OCI-M2 (cell line): ENCODE results near the gene ZBTB43.

Experiments
- DNase-seq: peaks from one replicate; lab custom pipeline; 2025; ENCODE audit not compliant: unreplicated experiment; lab: John Stamatoyannopoulos, UW

ZBTB43 gene

DNA sequence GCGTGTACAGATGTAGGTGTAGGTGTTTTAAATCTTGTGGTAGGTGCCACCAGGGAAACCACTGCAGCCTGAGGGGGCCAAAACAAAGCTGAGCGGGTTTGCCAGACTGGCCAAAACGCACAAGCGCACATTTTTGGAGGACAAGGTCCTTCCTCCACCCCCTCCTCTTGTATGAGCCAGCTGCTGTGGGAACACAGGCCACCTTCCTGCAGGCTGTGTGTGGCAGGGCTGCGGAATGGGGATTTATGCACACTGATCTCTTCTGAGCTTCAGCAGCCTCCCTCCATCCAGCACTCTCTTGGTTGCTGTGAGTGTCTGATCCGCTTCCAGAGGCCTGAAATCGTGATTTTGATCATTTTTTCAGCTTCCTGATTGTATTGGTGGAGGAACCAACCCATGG, 22.4 kb downstream of the ZBTB43 start:
- no peak for DNase-seq

DNA sequence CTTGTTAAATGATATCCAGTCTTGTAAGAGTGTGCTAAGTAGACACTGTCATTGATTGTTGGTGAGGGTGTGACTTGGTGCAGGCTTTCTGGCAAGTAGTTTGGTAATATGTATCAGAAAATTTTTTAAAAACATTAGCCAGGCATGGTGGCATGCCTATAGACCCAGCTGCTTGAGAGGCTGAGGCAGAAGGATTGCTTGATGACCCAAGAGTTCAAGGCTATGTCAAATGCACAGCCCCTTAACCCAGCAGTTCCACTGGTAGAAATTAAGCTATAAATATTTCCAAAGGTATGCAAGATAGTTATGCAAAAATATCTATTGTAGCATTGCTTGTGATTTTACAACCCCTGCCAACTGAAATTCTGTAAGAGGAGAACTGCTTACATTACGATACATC, 24.2 kb downstream of the ZBTB43 start:
- DNase-seq = no peak

DNA sequence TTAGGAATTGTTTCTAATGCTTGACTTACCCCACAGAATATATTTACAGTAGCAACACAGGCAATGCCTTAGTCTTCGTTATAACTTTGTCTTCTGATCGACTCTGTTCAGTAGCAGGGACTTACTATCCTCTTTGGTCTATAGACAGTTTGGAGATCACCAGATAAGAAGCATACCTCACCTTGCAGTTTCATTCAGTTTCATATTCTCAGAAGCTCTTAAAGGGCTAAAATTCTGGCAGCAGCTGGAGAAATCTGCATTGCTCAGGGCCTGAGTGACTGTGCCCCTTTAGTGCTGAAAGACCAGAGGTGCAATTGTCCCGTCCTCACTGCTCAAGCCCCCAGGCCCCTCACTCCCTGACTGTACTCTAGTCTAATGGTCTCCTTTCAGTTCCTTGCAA, 26.0 kb downstream of the ZBTB43 start:
- no peak for DNase-seq

DNA sequence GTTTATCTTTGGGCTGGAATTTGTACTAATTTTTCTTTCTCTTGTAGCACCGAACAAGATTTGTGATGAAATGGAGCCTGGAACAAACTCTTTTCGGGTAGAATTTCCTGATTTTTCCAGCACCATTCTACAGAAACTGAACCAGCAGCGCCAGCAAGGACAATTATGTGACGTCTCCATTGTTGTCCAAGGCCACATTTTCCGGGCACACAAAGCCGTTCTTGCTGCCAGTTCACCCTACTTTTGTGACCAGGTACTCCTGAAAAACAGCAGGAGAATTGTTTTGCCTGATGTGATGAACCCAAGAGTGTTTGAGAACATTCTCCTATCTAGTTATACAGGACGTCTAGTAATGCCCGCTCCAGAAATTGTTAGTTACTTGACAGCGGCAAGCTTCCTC, 27.6 kb downstream of the ZBTB43 start:
- DNase-seq = no peak

DNA sequence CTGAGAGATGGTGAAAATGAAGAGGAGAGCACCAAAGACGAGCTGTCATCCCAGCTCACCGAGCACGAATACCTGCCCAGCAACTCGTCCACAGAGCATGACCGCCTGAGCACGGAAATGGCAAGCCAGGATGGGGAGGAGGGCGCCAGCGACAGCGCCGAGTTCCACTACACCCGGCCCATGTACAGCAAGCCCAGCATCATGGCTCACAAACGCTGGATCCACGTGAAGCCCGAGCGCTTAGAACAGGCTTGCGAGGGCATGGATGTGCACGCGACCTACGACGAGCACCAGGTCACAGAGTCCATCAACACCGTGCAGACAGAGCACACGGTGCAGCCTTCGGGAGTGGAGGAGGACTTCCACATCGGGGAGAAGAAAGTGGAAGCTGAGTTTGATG, 28.2 kb downstream of the ZBTB43 start:
- DNase-seq = no peak

DNA sequence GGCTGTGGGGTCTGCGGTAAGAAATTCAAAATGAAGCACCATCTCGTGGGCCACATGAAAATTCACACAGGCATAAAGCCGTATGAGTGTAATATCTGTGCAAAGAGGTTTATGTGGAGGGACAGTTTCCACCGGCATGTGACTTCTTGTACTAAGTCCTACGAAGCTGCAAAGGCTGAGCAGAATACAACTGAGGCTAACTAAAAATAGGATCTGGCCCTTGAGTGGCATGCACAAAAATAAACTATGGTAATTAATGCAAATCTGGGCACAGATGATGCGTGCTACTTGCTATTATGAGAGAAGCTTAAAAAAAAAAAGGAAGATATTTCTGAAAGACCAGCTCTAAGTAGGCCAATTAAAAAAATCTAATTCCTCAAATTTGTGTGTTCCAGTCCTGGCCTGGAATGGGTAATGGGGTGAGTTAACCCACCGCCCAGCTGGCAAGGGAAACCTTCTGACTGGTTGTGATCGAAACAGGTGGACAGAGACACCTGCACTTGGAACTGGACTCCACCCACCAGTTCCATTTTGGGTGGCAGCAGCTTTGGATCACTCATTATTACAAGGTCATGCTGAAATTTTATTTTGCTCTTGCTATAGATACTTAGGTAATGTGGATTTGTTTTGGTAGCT, 29.0 kb downstream of the ZBTB43 start:
- no peak for DNase-seq

DNA sequence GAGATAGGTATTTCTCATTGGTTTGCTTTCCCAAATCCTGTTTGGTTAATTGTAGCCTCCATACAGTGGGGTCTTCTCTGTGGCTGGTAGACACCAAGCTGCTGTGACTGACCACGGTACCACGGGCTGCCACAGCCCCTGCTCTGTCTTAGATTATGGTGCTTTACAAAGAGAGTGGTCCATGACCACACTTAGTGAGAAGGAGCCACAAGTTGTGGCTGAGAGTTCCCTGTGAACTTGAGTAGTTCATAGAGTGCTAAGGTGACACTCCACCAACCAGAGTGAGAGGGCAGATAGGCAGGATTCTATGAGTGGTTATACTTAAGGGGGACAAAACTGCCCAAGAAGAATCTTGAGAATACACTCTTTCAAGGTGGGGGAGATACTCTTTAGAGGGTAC, 29.8 kb downstream of the ZBTB43 start:
- no peak for DNase-seq

DNA sequence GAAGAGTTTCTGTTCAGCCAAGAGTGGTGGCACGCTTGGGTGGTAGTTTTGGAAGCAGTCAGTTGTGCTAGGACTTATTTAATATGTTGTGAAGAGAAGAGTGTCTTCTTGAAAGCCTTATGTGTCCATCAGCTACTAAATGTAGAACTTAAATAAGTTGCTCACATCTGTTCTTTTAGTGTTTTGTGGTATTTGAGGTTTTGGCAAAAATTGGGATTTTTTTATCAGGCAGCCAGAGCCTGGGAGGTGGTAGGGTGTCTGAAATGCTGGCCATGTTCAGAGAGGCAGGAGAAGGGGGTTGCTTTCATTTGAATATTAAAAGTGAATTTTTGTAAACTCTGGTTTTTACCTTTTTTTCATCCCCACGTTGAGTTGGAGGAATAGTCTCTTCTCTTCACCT, 31.4 kb downstream of the ZBTB43 start:
- DNase-seq = no peak

DNA sequence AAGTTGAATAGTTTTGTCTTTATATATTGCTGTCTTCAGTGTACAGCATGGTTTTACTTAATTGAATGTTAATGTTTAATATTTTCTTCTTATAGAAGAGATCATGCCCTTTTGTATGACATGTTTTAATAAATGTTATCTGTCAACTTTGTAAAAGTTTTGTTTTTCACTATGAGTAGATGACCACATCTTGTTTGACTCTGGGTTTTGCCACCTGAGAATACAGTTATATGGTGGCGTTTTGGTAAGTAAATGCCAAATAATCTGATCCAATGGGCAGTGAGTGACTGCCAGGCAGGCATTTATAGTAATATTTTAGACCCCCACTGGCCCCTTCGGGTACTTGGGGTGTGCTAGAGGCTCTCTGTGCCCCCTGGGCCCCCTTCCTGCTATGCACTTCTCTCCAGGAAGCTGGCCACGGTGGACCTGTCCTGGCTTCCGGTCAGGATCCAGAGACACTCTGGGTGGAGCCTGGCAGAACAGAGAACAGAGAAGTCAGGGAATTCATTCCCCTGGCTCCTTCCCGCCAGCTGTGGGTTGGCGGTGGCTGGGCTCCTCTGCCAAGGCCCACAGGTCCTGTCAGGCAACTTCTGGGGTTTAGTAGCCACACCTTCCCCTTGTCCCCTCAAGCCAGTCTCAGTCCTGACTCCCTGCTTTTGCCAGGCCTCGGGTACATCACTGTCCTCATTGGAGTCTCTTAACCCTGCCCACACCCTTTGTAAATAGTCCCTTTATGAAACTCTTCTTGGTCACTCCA, 33.4 kb downstream of the ZBTB43 start:
- DNase-seq = no peak

DNA sequence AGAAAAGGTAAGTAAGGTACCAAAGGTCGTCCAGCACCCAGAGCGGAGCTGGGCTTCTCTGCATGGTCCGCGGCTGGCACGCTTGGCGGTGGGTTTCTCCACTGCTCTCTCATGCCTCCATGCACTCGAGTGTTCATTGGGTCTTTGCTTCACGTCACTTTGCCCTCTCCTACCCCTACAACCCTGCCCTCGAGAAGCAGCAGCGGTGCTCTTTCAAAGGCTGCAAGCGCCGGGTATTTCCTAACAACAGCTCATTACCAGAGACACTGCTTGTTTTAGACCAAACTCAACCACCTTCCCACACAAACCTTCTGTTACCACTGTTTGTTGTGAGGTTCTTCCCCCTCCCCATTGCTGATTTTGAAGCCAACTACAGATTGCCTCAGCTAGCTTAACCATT, 34.1 kb downstream of the ZBTB43 start:
- DNase-seq = no peak

DNA sequence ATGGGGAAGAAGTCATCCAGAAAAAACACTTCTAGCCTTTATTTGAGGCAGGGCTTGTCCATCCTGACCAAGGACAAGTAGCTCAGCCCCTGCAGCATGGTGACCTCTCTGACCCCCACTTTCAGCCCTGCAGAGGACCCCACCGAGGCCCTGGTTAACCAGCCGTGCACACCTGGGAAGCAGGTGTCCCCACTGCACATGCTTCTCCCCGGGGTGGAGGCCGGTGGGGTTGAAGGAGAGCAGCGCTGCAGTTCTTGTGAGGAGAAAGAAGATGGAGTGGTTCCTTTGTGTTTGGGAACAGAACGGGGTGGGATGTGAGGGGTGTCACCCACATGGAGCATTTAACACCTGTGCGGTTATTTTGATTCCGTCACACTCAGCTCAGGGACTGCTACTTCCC, 34.5 kb downstream of the ZBTB43 start:
- DNase-seq = no peak

DNA sequence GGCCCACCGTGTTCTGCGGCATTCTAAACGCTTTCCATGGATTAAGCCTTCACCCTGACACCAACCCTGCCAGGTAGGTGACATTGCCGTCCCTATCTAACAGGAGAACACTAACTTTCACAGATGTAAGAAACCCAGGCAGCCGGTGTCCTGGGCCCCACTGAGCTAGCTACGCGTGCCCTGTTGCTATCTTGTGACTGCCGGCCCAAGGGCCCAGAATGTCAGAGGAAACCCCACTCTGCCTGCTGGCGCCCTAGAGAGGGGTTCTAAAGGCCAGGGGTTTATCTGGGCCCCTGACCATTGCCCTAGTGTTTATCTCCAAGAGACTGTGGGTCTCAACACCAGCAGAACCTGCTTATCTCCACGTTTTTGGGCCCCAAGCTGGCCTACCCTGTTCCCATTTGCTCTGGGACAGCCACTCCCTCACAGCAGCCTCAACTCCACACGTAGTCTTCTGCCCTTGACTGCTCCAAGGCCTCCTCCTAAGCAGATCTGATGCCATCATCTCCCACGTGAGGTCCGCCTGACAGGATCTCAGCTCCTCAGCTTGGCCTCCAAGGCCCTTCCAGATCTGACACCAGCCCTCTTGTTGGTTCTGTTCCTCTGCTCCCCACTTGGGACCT, 37.5 kb downstream of the ZBTB43 start:
- no peak for DNase-seq

DNA sequence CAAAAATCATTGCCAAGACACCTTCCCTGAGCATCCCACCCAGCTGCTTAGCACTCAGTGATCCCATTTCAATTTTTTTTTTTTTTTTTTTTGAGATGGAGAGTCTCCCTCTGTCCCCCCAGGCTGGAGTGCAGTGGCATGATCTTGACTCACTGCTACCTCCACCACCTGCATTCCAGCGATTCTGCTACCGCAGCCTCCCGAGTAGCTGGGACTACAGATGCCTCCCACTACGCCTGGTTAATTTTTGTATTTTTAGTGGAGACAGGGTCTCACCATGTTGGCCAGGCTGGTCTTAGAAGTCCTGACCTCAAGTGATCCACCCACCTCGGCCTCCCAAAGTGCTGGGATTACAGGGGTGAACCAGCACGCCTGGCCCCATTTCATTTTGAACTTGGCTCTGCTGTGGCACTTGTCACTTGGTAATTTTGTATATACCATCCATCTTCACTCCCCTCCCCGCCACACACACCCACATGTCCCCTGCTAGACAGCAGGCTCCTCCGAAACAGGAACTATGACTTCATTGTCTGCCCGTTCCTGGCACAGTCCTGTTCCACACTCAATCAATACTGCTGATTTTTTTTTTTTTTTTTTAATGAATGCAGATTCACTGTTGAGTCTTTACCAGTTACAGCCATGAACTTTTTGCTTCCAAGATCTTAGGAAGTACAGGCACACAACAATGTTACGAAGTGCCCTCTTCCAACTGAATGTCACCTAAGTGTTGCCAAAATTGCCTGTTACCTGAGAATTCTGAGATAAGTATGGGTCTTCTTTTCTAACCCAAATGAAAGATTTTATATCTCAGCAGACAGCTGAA, 38.3 kb downstream of the ZBTB43 start:
- DNase-seq = no peak

DNA sequence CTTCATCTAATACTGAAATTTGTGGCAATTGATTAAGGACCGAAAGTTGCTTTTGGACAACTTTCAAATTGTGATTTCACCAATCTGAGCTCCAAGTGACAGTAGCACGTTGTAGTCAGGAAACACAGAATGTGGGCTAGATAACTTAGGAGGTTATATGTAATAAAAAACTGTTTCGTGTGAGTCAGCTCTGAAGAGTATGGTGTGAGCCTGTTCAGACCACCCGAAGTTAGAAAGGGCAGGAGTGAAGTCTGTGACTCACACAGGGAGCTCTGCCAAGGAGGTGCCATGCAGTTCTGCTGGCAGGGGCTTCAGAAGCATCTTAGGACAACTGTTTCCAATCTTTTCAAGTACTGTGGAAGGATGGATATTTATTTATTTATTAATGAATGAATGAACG, 39.2 kb downstream of the ZBTB43 start:
- DNase-seq = no peak

DNA sequence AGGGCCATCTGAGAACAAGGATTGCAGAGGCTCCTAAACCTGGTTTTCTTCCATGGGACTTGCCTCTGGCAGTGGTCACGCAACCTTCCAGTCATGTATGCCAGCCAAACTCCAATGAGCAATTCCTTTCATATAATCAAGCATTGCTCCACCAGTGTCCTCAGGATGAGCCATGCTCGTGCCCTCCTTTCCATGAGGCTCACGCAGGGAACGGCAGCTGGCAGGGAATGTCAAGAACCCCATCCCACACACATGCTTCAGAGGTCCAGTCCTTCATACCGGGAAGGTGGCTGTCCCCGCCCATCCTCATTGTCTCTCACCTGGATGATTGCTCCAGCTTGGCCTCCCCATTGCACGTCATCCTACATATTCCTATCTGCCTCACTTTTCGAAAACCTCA, 42.2 kb downstream of the ZBTB43 start:
- DNase-seq = no peak

DNA sequence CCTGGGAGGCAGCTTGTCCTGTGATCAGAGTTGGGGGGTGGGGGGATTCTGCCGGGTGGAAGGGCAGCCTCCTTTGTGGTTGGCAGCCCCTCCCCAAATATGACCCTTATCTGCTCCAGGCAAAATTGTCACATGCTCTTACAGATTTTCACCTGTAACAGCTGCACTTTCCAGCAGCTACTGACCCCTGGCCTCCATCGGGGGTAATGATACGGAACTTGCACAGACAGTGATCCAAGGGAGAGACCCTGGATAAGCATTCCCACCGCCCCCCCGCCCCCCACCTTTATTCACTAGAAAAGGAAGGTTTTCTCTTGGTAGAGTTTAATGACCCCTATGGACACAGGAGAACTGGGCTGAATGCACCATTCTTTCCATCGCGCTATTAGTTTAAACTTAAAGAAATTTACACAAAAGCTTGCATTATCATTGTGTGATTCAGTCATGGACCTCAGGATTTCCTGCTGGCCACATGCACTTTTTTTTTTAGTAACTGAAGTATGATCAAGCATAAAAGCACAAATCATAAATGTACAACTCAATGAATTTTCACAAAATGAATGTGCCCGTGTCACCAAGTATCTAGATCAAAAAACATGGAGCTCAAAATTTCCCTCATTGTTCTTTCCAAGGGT, 44.9 kb downstream of the ZBTB43 start:
- no peak for DNase-seq

DNA sequence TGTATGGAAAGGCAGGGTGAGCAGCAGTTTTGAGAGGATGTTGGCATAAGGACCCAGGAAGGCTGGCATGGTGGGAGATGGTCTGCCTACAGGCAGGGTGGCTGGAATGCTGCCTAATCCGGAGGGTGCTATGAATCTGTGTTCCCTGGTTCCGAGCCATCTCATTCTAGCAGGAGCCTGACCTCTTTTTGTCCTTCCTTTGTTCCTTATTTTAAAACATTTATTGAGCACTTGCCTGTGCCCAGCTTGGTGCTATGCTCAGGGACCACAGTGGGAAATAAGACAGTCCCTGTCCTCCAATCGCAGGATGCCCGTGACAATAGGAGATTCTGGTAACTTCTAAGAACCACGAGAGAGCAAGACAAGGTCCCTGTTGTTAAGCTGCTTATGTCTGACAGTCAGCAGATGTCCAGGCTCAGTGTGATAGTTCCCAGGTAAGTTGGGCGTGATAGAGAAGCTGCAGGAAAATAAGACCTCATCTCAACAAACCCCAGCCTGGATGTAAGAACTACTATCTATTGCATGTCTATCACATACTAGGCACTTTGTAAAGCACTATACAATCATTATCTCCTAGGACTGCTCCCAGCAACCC, 46.5 kb downstream of the ZBTB43 start:
- no peak for DNase-seq

DNA sequence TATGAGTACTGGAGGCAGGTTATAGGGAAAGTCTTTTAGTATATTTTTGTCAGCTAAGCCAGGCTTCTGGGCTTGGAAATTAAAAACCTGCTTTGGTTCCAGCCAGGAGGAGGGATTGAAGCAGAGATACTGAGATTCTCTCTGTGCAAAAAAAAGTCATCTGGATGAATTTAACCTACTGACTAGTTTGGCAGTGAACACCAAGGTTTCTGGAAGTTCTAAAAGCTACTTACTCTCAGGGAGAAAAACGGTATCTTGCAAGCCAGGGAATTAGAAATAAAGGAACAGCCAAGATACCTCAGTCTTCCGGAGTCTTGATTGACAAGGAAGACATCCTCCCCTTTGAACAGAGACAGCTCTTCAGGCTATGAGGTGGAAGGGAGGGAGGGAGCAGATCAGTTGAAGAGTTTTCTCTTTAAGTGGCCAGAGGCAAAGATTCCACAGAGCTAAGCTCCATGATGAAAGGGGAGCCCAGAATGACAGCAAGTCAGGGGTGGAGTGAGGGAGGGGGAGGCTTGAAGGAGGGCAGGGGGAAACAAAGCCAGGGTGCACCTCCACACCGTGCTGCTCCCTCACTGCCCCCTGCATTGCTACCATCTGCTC, 47.3 kb downstream of the ZBTB43 start:
- no peak for DNase-seq

DNA sequence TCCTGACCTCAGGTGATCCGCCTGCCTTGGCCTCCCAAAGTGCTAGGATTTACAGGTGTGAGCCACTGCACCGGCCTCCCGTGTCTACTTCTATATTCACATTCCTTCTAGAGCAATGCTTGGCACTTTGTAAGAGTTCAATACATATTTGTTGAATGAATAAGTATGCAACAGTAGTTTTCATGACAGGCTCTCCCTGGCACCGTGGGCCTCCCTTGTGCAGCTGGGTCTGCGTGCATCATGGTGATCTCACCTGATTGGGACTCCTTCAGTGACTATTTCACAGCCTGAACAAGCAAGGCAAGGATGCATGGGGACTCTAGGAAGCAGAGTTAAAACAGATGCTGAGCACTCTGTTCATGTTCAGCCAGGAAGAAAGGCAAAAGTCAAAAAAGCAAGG, 48.8 kb downstream of the ZBTB43 start:
- no peak for DNase-seq

DNA sequence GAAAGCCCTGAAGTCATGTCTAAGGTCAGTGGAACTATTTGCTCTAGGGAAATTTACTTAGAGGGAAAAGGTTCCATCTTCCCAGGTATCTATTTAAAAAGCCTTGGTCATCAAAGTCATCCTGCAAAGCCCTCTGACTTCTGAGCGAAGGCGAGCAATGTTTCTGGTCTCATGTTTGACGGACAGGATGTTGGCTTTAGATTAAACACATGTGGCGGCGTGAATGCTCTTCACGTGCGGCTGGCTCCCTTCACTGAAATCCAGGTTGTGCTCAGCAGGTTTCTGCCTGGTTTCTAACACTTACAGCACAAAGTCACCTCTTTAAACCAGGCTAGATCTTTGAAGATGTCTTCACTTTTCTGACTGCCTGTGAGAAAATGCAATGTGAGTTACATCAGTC, 49.9 kb downstream of the ZBTB43 start:
- DNase-seq = no peak
